ENCODE results near the gene SFXN1. TPM values are rescaled to one million over a fixed set of nuclear protein-coding genes. Genes with fewer than 3 reads are reported as not detected.
"Not testable (repeated sequence)": the region's sequence is repeated elsewhere in the genome, so short reads cannot be mapped to it uniquely, and the experiment has no call there.

SFXN1 gene
- total RNA-seq, 2 experiments from 2014 or later, result 147 to 154 TPM

DNA sequence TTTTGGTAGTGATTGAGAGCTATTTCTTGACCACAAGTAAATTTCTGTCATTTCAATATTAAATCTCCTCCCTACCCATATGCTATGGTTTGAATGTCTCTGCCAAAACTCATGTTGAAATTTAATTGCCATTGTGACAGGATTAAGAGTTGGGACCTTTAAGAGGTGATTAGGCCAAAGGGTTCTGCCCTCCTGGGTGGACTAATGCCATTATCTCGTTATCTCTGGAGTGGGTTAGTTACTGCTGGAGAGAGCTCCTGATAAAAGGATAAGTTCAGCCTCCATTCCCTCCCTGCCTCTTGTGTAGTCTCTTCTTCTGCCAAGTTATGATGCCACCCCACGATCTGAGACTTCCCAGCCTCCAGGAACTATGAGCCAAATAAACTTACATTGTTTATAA, 30.8 kb upstream of the SFXN1 start:
- DNase-seq (ENCODE audit: low spot score), result no peak
- H3K4me1 ChIP-seq (ENCODE audit: insufficient read depth, low read length, poor library complexity, severe bottlenecking), result no peaks in the 10 kb centered on the region
- no peaks in the 10 kb centered on the region for H3K9me3 ChIP-seq (ENCODE audit: low read length)
- no peaks in the 10 kb centered on the region for H3K36me3 ChIP-seq (ENCODE audit: insufficient read depth, low read length)
- H4K20me1 ChIP-seq (ENCODE audit: insufficient read depth, low read length), result no peaks in the 10 kb centered on the region
- ChIA-PET POLR2A (no interaction called here), CTCF (ENCODE audit: unreplicated experiment) (no interaction called here)
- no peak overlapping the region for H3K4me3 ChIP-seq (ENCODE audit: low read depth, low read length, poor library complexity, severe bottlenecking)
- no peaks in the 10 kb centered on the region for H3K79me2 ChIP-seq (ENCODE audit: insufficient read depth, low read depth, low read length)
- TF ChIP-seq CTCF (conservative IDR thresholded peaks at IDR 0.05; ENCODE audit: low read length) (no peak), EZH2phosphoT487 (IDR thresholded peaks at IDR 0.05; ENCODE audit: borderline replicate concordance, low read depth, low read length) (no peak)
- no peaks in the 10 kb centered on the region for H3K9me2 ChIP-seq (ENCODE audit: insufficient read depth, low read length)
- no peak overlapping the region for H3K4me2 ChIP-seq (ENCODE audit: low read length)
- BruUV-seq (replicated peaks), result no TSS peak
- H2AFZ ChIP-seq (ENCODE audit: low read length), result no peak overlapping the region
- intact Hi-C loops (cut with micrococcal nuclease; ENCODE audit: unreplicated experiment), result loop anchor here (5.0 kb wide), 1 partner anchor 495 kb away; no protein-coding TSS in a partner anchor
- H3K27ac ChIP-seq (ENCODE audit: low read depth, low read length, poor library complexity, severe bottlenecking), result no peak overlapping the region

DNA sequence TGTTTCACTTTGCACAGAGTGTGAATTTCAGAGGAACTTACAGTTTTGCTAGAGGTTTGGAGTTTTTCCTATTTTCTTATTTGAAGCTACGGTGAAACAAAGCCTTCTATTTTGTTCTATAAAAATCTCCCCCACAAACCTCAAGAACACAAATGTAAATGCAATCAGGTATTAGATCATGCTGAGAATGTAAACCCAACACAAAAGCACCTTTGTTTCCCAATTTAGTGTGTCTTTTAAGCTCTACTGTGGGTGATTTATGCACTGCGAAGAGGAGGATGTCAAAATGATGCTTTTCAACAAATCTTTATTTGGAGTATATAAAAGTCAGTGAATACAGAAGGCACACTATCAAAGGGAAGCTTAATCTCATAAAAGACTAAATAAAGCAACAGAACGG, 30.1 kb upstream of the SFXN1 start:
- no peak for DNase-seq (ENCODE audit: low spot score)
- H3K9me2 ChIP-seq (ENCODE audit: insufficient read depth, low read length), result no peaks in the 10 kb centered on the region
- no peaks in the 10 kb centered on the region for H4K20me1 ChIP-seq (ENCODE audit: insufficient read depth, low read length)
- H3K4me2 ChIP-seq (ENCODE audit: low read length), result no peak overlapping the region
- no TSS peak for BruUV-seq (replicated peaks)
- no peak overlapping the region for H2AFZ ChIP-seq (ENCODE audit: low read length)
- no peaks in the 10 kb centered on the region for H3K4me1 ChIP-seq (ENCODE audit: insufficient read depth, low read length, poor library complexity, severe bottlenecking)
- ChIA-PET POLR2A (no interaction called here), CTCF (ENCODE audit: unreplicated experiment) (no interaction called here)
- H3K9me3 ChIP-seq (ENCODE audit: low read length), result no peaks in the 10 kb centered on the region
- H3K79me2 ChIP-seq (ENCODE audit: insufficient read depth, low read depth, low read length), result no peaks in the 10 kb centered on the region
- no peak overlapping the region for H3K4me3 ChIP-seq (ENCODE audit: low read depth, low read length, poor library complexity, severe bottlenecking)
- no peak for TF ChIP-seq EZH2phosphoT487 (IDR thresholded peaks at IDR 0.05; ENCODE audit: borderline replicate concordance, low read depth, low read length)
- TF ChIP-seq CTCF (conservative IDR thresholded peaks at IDR 0.05; ENCODE audit: low read length), result no peak
- intact Hi-C loops (cut with micrococcal nuclease; ENCODE audit: unreplicated experiment), result loop anchor here (5.0 kb wide), 1 partner anchor 496 kb away; no protein-coding TSS in a partner anchor
- H3K36me3 ChIP-seq (ENCODE audit: insufficient read depth, low read length), result no peaks in the 10 kb centered on the region
- no peak overlapping the region for H3K27ac ChIP-seq (ENCODE audit: low read depth, low read length, poor library complexity, severe bottlenecking)

- DNase-seq (ENCODE audit: low spot score), result no peak
- no peaks in the 10 kb centered on the region for H4K20me1 ChIP-seq (ENCODE audit: insufficient read depth, low read length)
- H3K36me3 ChIP-seq (ENCODE audit: insufficient read depth, low read length), result no peaks in the 10 kb centered on the region
- no peak overlapping the region for H3K4me3 ChIP-seq (ENCODE audit: low read depth, low read length, poor library complexity, severe bottlenecking)
- POLR2A ChIA-PET, result no interaction called here
- intact Hi-C loops (cut with micrococcal nuclease; ENCODE audit: unreplicated experiment), result no loop called here
- H3K79me2 ChIP-seq (ENCODE audit: insufficient read depth, low read depth, low read length), result no peaks in the 10 kb centered on the region
- no peak overlapping the region for H3K27ac ChIP-seq (ENCODE audit: low read depth, low read length, poor library complexity, severe bottlenecking)
- H3K9me3 ChIP-seq (ENCODE audit: low read length), result no peaks in the 10 kb centered on the region
- no peaks in the 10 kb centered on the region for H3K9me2 ChIP-seq (ENCODE audit: insufficient read depth, low read length)
- peaks cover 10% of the 10 kb centered on the region for H3K4me1 ChIP-seq (ENCODE audit: insufficient read depth, low read length, poor library complexity, severe bottlenecking)
- no TSS peak for BruUV-seq (replicated peaks)
- CTCF ChIA-PET (ENCODE audit: unreplicated experiment), result no interaction called here
- H2AFZ ChIP-seq (ENCODE audit: low read length), result no peak overlapping the region
- H3K4me2 ChIP-seq (ENCODE audit: low read length), result no peak overlapping the region
- TF ChIP-seq EZH2phosphoT487 (IDR thresholded peaks at IDR 0.05; ENCODE audit: borderline replicate concordance, low read depth, low read length), result no peak
Observed at GRCh38 chr5:175452166-175452565, 26.2 kb upstream of the SFXN1 start.

DNA sequence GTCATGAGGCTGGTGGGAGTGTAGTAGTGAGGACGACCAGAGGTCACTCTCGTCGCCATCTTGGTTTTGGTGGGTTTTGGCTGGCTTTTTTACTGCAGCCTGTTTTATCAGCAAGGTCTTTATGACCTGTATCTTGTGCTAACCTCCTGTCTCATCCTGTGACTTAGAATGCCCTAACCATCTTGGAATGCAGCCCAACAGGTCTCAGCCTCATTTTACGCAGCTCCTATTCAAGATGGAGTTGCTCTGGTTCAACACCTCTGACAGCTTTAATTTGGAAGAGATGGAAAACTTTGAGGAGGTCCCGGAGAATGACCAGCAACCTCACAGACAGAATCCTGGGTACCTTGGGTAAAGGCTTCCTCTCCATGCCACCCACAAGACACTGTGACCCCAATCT, 24.0 kb upstream of the SFXN1 start:
- H3K36me3 ChIP-seq (ENCODE audit: insufficient read depth, low read length); H4K20me1 ChIP-seq (ENCODE audit: insufficient read depth, low read length); intact Hi-C loops (cut with micrococcal nuclease; ENCODE audit: unreplicated experiment); H3K4me2 ChIP-seq (ENCODE audit: low read length); H3K4me3 ChIP-seq (ENCODE audit: low read depth, low read length, poor library complexity, severe bottlenecking); DNase-seq (ENCODE audit: low spot score); H3K9me2 ChIP-seq (ENCODE audit: insufficient read depth, low read length); POLR2A ChIA-PET; H3K4me1 ChIP-seq (ENCODE audit: insufficient read depth, low read length, poor library complexity, severe bottlenecking); H3K79me2 ChIP-seq (ENCODE audit: insufficient read depth, low read depth, low read length); H3K27ac ChIP-seq (ENCODE audit: low read depth, low read length, poor library complexity, severe bottlenecking); H3K9me3 ChIP-seq (ENCODE audit: low read length); BruUV-seq (replicated peaks); H2AFZ ChIP-seq (ENCODE audit: low read length); CTCF ChIA-PET (ENCODE audit: unreplicated experiment): not testable (repeated sequence)
